HG02970 (cell line): ENCODE results near the gene EREG.
"Not testable (repeated sequence)": the region's sequence is repeated elsewhere in the genome, so short reads cannot be mapped to it uniquely, and the experiment has no call there.

Source experiments
- ATAC-seq: cut with Tn5 transposase; IDR thresholded peaks from one replicate; pipeline ENCODE4 v1.9.1; 2021; ENCODE audit warnings: mild to moderate bottlenecking, moderate library complexity, moderate number of reproducible peaks; ENCODE audit not compliant: unreplicated experiment, low FRiP score

The EREG gene

DNA sequence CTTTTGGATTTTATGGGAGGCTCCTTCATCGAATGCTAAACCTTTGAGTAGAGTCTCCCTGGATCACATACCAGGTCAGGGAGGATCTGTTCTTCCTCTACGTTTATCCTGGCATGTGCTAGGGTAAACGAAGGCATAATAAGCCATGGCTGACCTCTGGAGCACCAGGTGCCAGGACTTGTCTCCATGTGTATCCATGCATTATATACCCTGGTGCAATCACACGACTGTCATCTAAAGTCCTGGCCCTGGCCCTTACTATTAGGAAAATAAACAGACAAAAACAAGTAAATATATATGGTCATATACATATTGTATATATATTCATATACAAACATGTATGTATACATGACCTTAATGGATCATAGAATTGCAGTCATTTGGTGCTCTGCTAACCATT is 21.2 kb downstream of the EREG start:
- no peak for ATAC-seq

DNA sequence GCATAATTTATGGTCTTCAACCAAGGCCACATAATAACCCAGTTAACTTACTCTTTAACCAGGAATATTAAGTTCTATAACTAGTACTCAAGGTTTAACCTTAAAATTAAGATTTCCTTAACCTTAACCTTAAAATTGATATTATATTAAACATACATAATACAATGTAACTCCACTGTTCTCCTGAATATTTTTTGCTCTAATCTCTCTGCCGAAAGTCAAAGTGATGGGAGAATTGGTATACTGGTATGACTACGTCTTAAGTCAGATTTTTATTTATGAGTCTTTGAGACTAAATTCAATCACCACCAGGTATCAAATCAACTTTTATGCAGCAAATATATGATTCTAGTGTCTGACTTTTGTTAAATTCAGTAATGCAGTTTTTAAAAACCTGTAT is 22.8 kb downstream of the EREG start:
- ATAC-seq, result no peak

GRCh38 chr4:74389494-74389893 is 24.5 kb downstream of the EREG start:
- no peak for ATAC-seq

GRCh38 chr4:74390677-74391076 is 25.7 kb downstream of the EREG start:
- ATAC-seq, result no peak

DNA sequence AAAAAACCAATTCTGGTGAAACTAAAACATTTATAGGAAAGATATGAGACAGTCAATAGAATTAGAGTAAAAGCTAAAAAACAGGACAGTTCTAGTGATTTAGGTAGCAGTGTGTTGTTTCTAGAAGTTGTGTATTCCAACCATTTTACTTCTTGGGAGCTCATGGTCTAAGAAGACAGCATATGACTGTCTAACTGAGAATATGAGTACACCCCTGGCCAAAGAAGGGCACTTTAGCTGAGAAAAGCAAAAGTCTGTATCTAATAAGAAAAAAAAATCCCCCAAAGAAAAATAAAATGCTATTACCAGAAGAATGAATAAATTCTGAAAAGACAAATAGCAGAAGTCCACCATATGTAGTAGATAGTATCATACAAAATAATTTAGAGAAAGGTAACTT is 26.4 kb downstream of the EREG start:
- no peak for ATAC-seq

GRCh38 chr4:74391890-74392475 is 27.0 kb downstream of the EREG start:
- ATAC-seq, result no peak

DNA sequence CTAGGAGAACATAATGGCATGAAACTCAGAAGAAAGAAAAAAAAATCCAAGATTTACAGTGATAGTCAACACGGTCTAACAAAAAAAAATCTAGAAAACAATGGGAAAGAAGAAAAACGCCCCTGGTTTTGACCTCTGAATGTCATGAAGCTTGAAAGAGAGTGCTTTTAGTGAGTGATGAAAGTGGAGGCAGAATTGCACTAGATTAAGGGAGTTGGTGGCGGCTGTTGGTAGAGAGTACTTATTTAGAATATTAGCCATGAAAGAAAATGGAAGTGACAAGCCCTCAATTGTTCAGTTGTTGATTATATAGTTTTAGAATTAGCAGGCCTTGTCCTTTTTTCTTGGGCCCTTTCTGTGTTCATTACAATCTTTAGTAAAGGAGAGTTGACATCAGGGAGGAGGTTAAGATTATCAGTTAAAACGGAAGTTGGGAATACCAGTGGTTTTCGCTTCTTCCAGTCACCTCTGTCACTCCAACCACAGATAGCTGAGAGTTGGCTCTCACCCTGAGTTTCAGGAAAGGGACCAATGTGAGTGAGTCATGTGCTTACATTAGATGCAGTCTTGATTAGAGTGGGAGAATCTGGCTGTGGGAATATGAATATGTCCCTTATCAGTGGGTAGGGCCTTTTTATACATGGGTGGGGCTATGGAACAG is 29.7 kb downstream of the EREG start:
- ATAC-seq, result no peak

DNA sequence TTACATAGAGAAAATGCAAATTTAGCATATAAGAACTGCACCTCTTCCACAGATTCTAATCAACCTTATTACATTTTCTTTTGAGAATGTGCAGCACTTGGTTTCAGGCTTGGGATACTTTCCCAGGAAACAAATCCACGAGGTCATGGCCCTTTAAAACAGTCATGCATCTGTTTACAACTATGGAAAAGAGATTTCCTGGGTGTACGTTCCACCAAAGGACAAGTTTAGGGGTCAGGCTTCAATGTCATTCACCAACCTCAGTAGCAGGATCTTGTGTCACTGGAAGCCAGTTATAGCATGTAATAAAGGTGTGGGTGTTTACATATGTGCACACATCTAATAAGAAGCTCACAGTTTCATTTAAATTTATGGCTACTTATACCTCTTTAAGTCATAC is 30.7 kb downstream of the EREG start:
- ATAC-seq, result no peak

DNA sequence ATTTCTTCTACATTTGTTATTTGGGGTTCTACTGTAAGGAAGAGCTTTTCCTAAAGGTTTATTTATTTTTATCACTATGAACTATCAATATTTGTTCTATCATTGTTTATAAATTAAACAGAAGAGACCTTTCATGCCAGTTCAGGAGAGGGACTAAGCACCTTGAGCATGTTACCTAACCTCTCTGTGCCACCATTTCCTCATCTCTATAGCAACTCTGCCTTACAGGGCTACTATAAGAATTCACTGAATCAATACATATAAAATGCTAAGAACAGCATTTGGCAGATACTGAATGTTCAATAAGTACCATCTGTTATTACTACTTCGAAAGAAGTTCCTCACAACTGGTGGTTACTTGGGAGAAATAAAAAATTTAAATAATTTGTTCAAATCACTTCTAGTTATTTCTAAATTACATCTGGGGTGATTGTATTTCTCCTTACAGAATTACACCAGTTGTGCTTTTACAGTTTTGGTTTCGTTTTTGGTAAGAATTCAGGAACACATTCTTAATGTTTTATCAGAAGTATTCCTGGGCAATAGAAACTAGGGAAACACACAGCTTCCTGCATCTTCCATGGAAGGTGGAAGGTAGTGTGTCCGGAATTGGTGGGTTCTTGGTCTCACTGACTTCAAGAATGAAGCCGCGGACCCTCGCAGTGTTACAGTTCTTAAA is 32.9 kb downstream of the EREG start:
- no peak for ATAC-seq

DNA sequence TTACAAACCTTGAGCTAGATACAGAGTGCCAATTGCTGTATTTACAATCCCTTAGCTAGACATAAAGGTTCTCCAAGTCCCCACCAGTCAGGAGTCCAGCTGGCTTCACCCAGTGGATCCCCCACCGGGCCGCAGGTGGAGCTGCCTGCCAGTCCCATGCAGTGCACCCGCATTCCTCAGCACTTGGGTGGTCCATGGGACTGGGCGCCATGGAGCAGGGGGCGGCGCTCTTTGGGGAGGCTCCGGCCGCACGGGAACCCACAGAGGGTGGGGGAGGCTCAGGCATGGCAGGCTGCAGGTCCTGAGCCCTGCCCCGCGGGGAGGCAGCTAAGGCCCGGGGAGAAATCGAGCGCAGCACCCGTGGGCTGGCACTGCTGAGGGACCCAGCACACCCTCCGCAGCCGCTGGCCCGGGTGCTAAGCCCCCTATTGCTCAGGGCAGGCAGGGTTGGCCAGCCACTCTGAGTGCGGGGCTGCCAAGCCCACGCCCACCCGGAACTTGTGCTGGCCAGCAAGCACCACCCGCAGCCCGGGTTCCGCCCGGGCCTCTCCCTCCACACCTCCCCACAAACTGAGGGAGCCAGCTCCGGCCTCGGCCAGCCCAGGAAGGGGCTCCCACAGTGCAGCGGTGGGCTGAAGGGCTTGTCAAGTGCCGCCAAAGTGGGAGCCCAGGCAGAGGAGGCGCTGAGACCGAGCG is 34.1 kb downstream of the EREG start:
- not testable (repeated sequence) for ATAC-seq

DNA sequence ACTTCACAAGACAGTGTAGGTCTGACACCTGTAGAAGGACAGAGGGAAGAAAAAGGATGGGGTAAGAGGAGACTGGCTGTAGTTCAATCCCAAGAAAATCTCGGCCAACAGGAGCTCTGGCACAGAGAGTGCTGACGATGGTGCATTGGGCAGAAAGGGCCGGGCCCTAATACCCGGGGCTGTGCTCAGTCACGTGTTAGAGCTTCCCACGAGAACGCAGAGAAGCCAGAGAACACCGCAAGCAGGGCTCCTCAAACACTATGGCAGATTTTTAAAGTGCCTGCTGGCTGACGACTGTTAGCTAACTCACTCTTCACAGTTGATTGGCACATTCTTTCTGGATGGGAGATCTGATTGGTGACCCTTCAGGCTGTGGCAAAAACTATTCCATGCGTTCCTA is 35.5 kb downstream of the EREG start:
- no peak for ATAC-seq

DNA sequence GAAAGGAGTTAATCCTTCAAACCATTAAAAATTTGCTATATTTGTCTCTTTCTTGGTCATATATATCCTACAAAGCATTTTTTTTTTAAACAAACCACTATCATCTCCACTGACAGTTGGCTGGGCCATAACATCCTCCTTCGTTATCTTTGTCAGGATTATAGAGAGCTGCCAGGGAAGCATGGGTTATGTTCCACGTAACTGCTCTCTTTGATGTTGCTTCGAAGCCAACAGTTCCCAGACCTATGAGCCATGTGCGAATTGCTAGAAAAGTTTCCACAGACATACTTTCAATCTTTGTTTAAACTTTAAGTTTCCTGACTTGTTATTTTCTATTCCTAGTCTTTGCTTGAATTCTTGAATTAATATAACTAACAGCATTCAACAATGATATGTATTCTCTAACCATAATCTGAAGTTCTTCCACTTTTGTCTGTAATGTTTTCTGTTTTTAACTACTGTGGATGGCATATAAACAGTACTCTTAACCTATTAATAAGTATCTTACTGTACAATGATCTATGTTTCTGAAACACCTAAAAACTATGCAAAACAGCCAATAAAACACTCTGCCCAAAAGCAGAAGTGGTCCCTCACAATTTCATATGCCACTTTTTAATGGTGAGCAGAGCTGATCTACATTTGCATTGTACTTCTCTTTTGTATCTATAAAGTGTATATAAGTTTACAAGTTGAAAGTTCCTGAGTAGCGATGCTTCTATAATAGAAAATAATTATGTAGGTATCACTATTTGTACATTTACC is 37.9 kb downstream of the EREG start:
- ATAC-seq, result peak; percentile 98

DNA sequence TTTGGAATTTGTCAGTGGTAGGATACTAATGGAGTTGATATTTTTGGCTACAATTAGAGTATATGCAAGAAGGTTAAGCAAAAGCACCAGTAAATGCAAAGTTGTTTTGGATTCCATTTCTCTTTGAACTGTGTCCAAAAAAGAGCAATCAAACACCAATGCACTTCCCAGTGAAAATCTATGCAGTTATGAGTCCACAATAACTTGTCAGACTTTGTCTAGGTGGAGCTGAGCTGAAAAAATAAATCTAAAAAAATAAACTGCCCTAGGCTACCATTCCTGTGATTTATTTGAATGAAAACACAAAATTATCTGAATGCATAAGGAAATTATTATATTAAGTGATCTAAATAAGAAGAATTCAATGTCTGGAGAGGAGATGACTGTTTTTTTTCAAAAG is 42.9 kb downstream of the EREG start:
- ATAC-seq, result no peak

DNA sequence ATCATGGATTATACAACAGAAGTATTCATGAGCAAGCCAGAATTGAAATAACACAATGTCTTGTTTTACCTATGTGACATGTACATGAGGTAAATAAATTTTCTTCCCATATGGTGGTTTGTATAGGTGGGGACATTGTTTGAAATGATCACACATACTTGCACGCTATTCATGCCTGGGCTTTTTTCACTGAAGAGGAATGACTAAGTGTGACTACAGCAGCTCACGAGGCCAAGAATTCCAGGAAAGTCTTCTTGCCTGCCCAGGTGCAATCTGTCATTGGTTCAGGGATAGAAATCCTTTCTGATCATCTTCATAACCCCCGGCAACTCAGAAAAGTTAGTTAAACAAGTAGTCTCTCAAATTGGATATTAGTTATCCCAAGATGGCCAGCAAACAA is 43.7 kb downstream of the EREG start:
- no peak for ATAC-seq

DNA sequence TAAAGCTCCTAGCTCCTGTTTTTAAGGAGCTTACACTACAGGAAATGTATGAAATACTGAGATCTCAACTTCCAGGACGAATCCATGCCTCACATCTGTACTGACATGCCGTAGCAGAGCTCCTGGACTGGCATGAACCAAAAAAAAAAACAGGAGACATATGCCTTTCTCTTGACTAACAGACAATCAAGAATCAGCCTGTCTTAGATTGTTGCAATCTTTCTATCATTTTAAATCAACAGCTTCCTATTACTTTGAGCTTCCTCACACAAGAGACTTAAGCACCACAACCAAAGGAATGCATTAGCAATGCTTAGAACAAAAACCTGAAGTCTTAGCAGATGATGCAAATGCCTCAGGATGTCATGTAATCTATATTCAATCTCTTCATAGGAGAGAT is 45.3 kb downstream of the EREG start:
- ATAC-seq, result no peak

- ATAC-seq, result no peak
These were observed 47.3 kb downstream of the EREG start for GRCh38 chr4:74412225-74412624.

DNA sequence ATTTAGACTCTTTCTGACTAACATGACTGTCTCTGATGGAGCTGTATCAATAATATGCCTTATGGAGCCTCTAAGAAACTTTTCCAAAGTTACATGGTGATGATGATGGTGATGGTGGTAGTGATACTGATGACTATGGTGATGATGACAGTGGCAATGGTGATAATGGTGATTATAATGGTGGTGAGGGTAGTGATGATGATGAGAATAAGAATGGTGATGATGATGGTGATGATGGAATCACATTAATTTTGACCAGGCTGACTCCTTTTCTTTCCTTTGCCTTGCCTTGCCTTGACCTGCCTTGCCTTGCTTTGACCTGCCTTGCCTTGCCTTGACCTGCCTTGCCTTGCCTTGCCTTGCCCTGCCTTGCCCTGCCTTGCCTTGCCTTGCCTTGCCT is 48.3 kb downstream of the EREG start:
- ATAC-seq, result no peak

- ATAC-seq, result no peak
These were observed 49.3 kb downstream of the EREG start for GRCh38 chr4:74414149-74414809.

DNA sequence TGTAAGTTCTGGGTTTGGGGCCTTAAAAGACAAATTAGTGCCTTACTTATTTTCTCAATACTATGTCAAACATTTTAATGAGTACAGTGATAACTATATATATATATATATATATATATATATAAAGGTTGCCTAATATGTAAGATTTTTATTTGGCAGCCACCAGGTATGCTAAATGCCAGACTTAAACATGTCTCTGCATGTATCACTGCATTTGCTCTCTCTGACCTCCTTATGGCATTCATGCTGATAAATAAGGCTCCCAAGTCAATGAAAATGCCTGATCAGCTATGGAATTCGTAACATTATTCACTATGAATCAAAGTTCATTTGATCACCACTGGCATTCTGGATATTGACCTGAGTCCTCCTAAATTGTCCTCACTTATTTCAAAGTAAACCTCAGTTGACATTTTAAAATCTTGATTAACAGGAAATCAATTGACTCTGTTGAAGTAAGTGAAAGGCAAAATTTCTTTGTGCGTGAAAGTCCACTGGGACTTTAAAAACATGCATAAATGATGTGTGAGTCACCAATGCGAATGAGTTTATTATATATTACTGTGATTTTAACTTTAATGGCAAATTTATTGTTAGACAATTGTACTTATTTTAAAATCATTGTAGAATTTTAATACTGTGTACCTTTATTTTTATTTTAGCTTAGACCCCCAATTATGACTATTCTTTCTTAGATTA is 50.8 kb downstream of the EREG start:
- ATAC-seq, result no peak
